OCI-LY1 (cell line): ENCODE data around the gene JAGN1.
"Not testable (repeated sequence)": the region's sequence is repeated elsewhere in the genome, so short reads cannot be mapped to it uniquely, and the experiment has no call there.

Experiments used
- H2AFZ ChIP-seq: fragments of 200-600 bp; sonication (generic), shearing (Covaris generic); 2 replicates; pipeline ENCODE4 v1.6.0; 2014; ENCODE audit warnings: antibody characterized with exemption, mild to moderate bottlenecking, low read length
- H3F3A ChIP-seq: fragments of 200-600 bp; sonication (generic), shearing (Covaris generic); 2 replicates; pipeline ENCODE4 v1.6.0; 2014; ENCODE audit warnings: mild to moderate bottlenecking, antibody characterized with exemption, low read length, moderate library complexity; ENCODE audit not compliant: insufficient read depth
- H3K27ac ChIP-seq: fragments of 200-600 bp; sonication (generic); 2 replicates; pipeline ENCODE4 v1.5.1; 2014; ENCODE audit warnings: low read length, mixed run types, mild to moderate bottlenecking, low read depth; ENCODE audit not compliant: poor library complexity, severe bottlenecking
- H3K27me3 ChIP-seq: fragments of 200-600 bp; sonication (generic); 2 replicates; pipeline ENCODE4 v1.6.0; 2014; ENCODE audit warnings: antibody characterized with exemption, mild to moderate bottlenecking, low read length, moderate library complexity; ENCODE audit not compliant: insufficient read depth
- H3K36me3 ChIP-seq: fragments of 200-600 bp; sonication (generic); 2 replicates; pipeline ENCODE4 v1.6.1; 2014; ENCODE audit warnings: mild to moderate bottlenecking, antibody characterized with exemption, low read length, moderate library complexity, mixed read lengths; ENCODE audit not compliant: insufficient read depth
- H3K4me1 ChIP-seq: fragments of 200-600 bp; sonication (generic); 2 replicates; pipeline ENCODE4 v1.5.1; 2014; ENCODE audit warnings: mild to moderate bottlenecking, low read length, moderate library complexity; ENCODE audit not compliant: insufficient read depth, severe bottlenecking
- H3K4me2 ChIP-seq: fragments of 200-600 bp; sonication (generic), shearing (Covaris generic); 2 replicates; pipeline ENCODE4 v1.6.1; 2014; ENCODE audit warnings: low read length
- H3K4me3 ChIP-seq: fragments of 200-600 bp; sonication (generic); 2 replicates; pipeline ENCODE4 v1.5.1; 2014; ENCODE audit warnings: low read length, low read depth, mild to moderate bottlenecking, mixed read lengths; ENCODE audit not compliant: poor library complexity, severe bottlenecking
- H3K79me2 ChIP-seq: fragments of 200-600 bp; shearing (Covaris generic); 2 replicates; pipeline ENCODE4 v1.6.1; 2016; ENCODE audit warnings: mixed run types, low read length, mixed read lengths; ENCODE audit not compliant: insufficient read depth
- H3K9ac ChIP-seq: fragments of 200-600 bp; sonication (generic), shearing (Covaris generic); 2 replicates; pipeline ENCODE4 v1.6.1; 2014; ENCODE audit warnings: mild to moderate bottlenecking, low read length, mixed read lengths
- H3K9me2 ChIP-seq: fragments of 200-600 bp; sonication (generic), shearing (Covaris generic); 2 replicates; pipeline ENCODE4 v1.6.1; 2014; ENCODE audit warnings: low read depth, mild to moderate bottlenecking, low read length, mixed read lengths
- H3K9me3 ChIP-seq: fragments of 200-600 bp; shearing (Covaris generic); 2 replicates; pipeline ENCODE4 v1.6.1; 2014; ENCODE audit warnings: low read length, mixed read lengths
- H4K20me1 ChIP-seq: fragments of 200-600 bp; sonication (generic), shearing (Covaris generic); 2 replicates; pipeline ENCODE4 v1.6.0; 2016; ENCODE audit warnings: mild to moderate bottlenecking, low read length; ENCODE audit not compliant: insufficient read depth
- EZH2 ChIP-seq: fragments of 200-600 bp; sonication (generic), shearing (Covaris generic); IDR thresholded peaks from 2 replicates; pipeline ENCODE4 v1.8.0; 2017; ENCODE audit warnings: borderline replicate concordance, mixed run types, mild to moderate bottlenecking, antibody characterized with exemption, low read length, moderate library complexity, mixed read lengths
- TF ChIP-seq, protein P1 (sequence below): fragments of 200-600 bp; sonication (generic), shearing (Covaris generic); IDR thresholded peaks from 2 replicates; pipeline ENCODE4 v1.5.1; 2017; ENCODE audit warnings: mild to moderate bottlenecking, antibody characterized with exemption, low read length, moderate library complexity, mixed read lengths

Gene JAGN1

DNA sequence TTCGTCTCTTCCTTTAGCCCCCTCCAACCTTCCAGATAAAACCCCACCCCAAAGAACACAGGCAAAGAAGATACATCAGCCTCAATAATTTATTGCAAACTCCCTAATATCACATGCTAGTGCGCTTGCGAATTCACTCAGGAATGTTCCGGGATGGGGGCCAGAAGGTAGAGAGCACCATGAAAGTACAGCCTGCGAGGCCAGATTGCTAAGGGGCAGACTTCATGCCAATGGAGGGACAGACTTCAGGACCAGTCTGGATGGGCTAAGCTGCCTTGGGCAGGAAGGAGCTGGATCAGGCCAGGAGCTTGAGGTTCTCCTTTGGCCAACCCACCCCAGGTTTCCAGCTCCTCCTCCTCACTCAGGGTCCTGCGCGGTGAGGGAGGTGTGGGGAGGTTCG lies 23.8 kb upstream of the JAGN1 start:
- TF ChIP-seq EZH2: no peak
- TF ChIP-seq, protein P1, sequence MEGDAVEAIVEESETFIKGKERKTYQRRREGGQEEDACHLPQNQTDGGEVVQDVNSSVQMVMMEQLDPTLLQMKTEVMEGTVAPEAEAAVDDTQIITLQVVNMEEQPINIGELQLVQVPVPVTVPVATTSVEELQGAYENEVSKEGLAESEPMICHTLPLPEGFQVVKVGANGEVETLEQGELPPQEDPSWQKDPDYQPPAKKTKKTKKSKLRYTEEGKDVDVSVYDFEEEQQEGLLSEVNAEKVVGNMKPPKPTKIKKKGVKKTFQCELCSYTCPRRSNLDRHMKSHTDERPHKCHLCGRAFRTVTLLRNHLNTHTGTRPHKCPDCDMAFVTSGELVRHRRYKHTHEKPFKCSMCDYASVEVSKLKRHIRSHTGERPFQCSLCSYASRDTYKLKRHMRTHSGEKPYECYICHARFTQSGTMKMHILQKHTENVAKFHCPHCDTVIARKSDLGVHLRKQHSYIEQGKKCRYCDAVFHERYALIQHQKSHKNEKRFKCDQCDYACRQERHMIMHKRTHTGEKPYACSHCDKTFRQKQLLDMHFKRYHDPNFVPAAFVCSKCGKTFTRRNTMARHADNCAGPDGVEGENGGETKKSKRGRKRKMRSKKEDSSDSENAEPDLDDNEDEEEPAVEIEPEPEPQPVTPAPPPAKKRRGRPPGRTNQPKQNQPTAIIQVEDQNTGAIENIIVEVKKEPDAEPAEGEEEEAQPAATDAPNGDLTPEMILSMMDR: no peak
- H3K4me1 ChIP-seq: no peaks in the 10 kb centered on the region
- no peaks in the 10 kb centered on the region for H3K9me3 ChIP-seq
- H3K4me3 ChIP-seq: no peak overlapping the region
- H3K36me3 ChIP-seq: no peaks in the 10 kb centered on the region
- H3K9ac ChIP-seq: no peak overlapping the region
- H2AFZ ChIP-seq: no peak overlapping the region
- H3K4me2 ChIP-seq: no peak overlapping the region
- H3F3A ChIP-seq: no peaks in the 10 kb centered on the region
- no peaks in the 10 kb centered on the region for H3K9me2 ChIP-seq
- H3K27ac ChIP-seq: no peak overlapping the region
- H3K27me3 ChIP-seq: no peaks in the 10 kb centered on the region
- no peaks in the 10 kb centered on the region for H4K20me1 ChIP-seq
- H3K79me2 ChIP-seq: no peaks in the 10 kb centered on the region

DNA sequence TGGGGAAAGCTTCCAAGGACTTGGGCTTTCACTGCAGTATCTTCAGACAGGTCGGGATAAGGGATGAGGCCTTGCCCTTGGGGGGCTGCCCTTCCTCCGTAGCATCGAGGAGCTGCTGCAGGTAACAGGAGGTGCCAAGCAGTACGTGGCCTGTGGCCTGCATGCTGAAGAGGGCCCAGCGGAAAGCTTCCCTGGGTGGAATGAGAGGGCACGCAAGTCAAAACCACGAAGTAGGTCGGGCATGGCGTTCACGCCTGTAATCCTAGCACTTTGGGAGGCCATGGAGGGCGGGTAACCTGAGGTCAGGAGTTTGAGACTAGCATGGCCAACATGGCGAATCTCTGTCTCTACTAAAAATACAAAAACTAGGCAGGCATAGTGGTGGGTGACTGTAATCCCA lies 23.3 kb upstream of the JAGN1 start:
- Histone ChIP-seq H3K9me3 (no peaks in the 10 kb centered on the region), H3K9me2 (no peaks in the 10 kb centered on the region), H4K20me1 (no peaks in the 10 kb centered on the region), H2AFZ (no peak overlapping the region), H3K79me2 (no peaks in the 10 kb centered on the region), H3K27ac (no peak overlapping the region), H3K9ac (no peak overlapping the region), H3K4me3 (no peak overlapping the region), H3K4me1 (no peaks in the 10 kb centered on the region), H3K4me2 (no peak overlapping the region), H3K27me3 (no peaks in the 10 kb centered on the region), H3K36me3 (no peaks in the 10 kb centered on the region), H3F3A (no peaks in the 10 kb centered on the region)
- no peak for TF ChIP-seq EZH2

DNA sequence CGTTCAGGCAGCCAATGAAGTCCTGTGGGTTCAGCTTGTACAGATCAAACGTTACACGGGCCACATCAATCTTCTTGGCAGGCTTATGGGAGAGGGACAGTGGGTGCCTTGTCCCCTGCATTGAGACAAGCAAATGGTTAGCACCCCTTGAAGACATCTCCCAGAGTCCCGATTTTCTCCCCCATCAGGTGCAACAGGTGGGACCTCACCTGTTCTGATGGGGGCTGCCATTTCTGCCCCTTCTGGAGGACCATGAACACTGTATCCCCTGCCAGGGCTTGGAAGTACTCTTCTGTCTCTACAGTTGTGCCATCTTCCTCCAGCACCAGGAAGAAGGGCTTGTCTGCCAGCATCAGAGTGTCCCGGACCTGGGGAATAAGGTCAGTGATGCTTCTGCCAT lies 20.5 kb upstream of the JAGN1 start:
- Histone ChIP-seq H4K20me1 (no peaks in the 10 kb centered on the region), H3K36me3 (no peaks in the 10 kb centered on the region), H3F3A (no peaks in the 10 kb centered on the region), H3K4me2 (no peak overlapping the region), H3K9ac (no peak overlapping the region), H3K4me3 (no peak overlapping the region), H3K9me2 (no peaks in the 10 kb centered on the region), H2AFZ (no peak overlapping the region), H3K79me2 (no peaks in the 10 kb centered on the region), H3K4me1 (no peaks in the 10 kb centered on the region), H3K27me3 (no peaks in the 10 kb centered on the region), H3K27ac (no peak overlapping the region), H3K9me3 (no peaks in the 10 kb centered on the region)
- TF ChIP-seq, protein P1: no peak
- no peak for TF ChIP-seq EZH2

DNA sequence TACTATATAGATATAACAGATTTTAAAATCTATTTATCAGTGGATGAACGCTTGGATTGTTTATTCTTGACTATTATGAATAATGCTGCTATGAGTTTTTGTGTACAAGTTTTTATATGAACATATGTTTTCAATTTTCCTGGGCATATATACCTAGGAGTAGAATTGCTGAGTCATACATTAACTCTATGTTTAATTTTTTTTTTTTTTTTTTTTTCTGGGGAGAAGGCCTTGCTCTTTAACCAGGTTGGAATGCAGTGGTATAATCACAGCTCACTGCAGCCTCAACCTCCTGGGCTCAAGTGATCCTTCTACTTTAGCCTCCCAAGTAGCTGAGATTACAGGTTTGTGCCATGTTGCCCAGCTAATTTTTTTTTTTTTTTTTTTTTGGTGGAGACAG lies 19.4 kb upstream of the JAGN1 start:
- H3K4me3 ChIP-seq: no peak overlapping the region
- no peak overlapping the region for H3K27ac ChIP-seq
- H4K20me1 ChIP-seq: no peaks in the 10 kb centered on the region
- no peaks in the 10 kb centered on the region for H3K9me2 ChIP-seq
- no peak overlapping the region for H3K4me2 ChIP-seq
- H3F3A ChIP-seq: no peaks in the 10 kb centered on the region
- no peak for TF ChIP-seq EZH2
- TF ChIP-seq, protein P1: no peak
- H3K36me3 ChIP-seq: no peaks in the 10 kb centered on the region
- H3K9ac ChIP-seq: no peak overlapping the region
- no peak overlapping the region for H2AFZ ChIP-seq
- H3K27me3 ChIP-seq: no peaks in the 10 kb centered on the region
- H3K79me2 ChIP-seq: no peaks in the 10 kb centered on the region
- H3K9me3 ChIP-seq: no peaks in the 10 kb centered on the region
- H3K4me1 ChIP-seq: no peaks in the 10 kb centered on the region

DNA sequence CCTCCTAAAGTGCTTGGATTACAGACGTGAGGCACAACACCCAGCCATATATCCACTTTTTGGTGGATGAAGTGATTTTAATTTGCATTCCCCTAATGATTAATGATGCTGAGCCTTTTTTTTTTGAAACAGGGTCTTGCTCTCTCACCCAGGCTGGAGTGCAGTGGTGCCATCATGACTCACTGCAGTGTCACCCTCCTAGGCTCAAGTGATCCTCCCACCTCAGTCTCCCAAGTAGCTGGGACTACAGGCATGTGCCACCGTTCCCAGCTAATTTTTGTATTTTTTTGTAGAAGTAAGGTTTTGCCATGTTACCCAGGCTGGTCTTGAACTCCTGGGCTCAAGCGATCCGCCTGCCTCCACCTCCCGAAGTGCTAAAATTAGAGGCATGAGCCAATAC lies 18.3 kb upstream of the JAGN1 start:
- not testable (repeated sequence) for H2AFZ ChIP-seq, H3K4me1 ChIP-seq, H3K9me2 ChIP-seq, H3K27ac ChIP-seq, H3F3A ChIP-seq, H3K4me3 ChIP-seq, H3K4me2 ChIP-seq, H4K20me1 ChIP-seq, H3K27me3 ChIP-seq, H3K9ac ChIP-seq, H3K79me2 ChIP-seq, H3K9me3 ChIP-seq, H3K36me3 ChIP-seq
